ENCODE results near the gene LARGE1. TPM values are rescaled to one million over a fixed set of nuclear protein-coding genes. Genes with fewer than 3 reads are reported as not detected.

Gene LARGE1
- total RNA-seq, 1 donor from 2014 or later = 81.2 TPM

- H3K4me1 Mint-ChIP-seq (ENCODE audit: low read depth, unreplicated experiment) = peaks cover 6% of the 10 kb centered on the region
- no peak for DNase-seq
- no peak for TF ChIP-seq CTCF (IDR thresholded peaks at IDR 0.05; ENCODE audit: partially characterized antibody, unreplicated experiment)
- peaks cover 7% of the 10 kb centered on the region for H3K36me3 Mint-ChIP-seq (ENCODE audit: unreplicated experiment)
- no peak overlapping the region for H3K27ac Mint-ChIP-seq (ENCODE audit: unreplicated experiment)
- no peak overlapping the region for H3K4me3 Mint-ChIP-seq (ENCODE audit: unreplicated experiment)
- H3K27me3 Mint-ChIP-seq (ENCODE audit: unreplicated experiment) = no peaks in the 10 kb centered on the region
- no peaks in the 10 kb centered on the region for H3K9me3 Mint-ChIP-seq (ENCODE audit: unreplicated experiment)
These were observed 461.1 kb downstream of the LARGE1 start for GRCh38 chr22:33459137-33459536.

GRCh38 chr22:33456511-33456910 is 463.8 kb downstream of the LARGE1 start:
- Mint-ChIP-seq H3K4me1 (ENCODE audit: low read depth, unreplicated experiment) (peaks cover 6% of the 10 kb centered on the region), H3K4me3 (ENCODE audit: unreplicated experiment) (no peak overlapping the region), H3K27me3 (ENCODE audit: unreplicated experiment) (no peaks in the 10 kb centered on the region), H3K27ac (ENCODE audit: unreplicated experiment) (no peak overlapping the region), H3K36me3 (ENCODE audit: unreplicated experiment) (no peaks in the 10 kb centered on the region), H3K9me3 (ENCODE audit: unreplicated experiment) (no peaks in the 10 kb centered on the region)
- DNase-seq = no peak
- TF ChIP-seq CTCF (IDR thresholded peaks at IDR 0.05; ENCODE audit: partially characterized antibody, unreplicated experiment) = no peak

- Mint-ChIP-seq H3K9me3 (ENCODE audit: unreplicated experiment) (no peaks in the 10 kb centered on the region), H3K27ac (ENCODE audit: unreplicated experiment) (no peak overlapping the region), H3K4me1 (ENCODE audit: low read depth, unreplicated experiment) (peaks cover 4% of the 10 kb centered on the region), H3K27me3 (ENCODE audit: unreplicated experiment) (no peaks in the 10 kb centered on the region), H3K4me3 (ENCODE audit: unreplicated experiment) (no peak overlapping the region), H3K36me3 (ENCODE audit: unreplicated experiment) (no peaks in the 10 kb centered on the region)
- no peak for TF ChIP-seq CTCF (IDR thresholded peaks at IDR 0.05; ENCODE audit: partially characterized antibody, unreplicated experiment)
- no peak for DNase-seq
These were observed 465.2 kb downstream of the LARGE1 start for GRCh38 chr22:33455036-33455435.

- H3K27me3 Mint-ChIP-seq (ENCODE audit: unreplicated experiment) = no peaks in the 10 kb centered on the region
- DNase-seq = no peak
- H3K4me1 Mint-ChIP-seq (ENCODE audit: low read depth, unreplicated experiment) = peaks cover 6% of the 10 kb centered on the region
- H3K9me3 Mint-ChIP-seq (ENCODE audit: unreplicated experiment) = peaks cover 3% of the 10 kb centered on the region
- H3K36me3 Mint-ChIP-seq (ENCODE audit: unreplicated experiment) = peaks cover 3% of the 10 kb centered on the region
- no peak overlapping the region for H3K27ac Mint-ChIP-seq (ENCODE audit: unreplicated experiment)
- H3K4me3 Mint-ChIP-seq (ENCODE audit: unreplicated experiment) = no peak overlapping the region
- TF ChIP-seq CTCF (IDR thresholded peaks at IDR 0.05; ENCODE audit: partially characterized antibody, unreplicated experiment) = no peak
These were observed 468.3 kb downstream of the LARGE1 start for GRCh38 chr22:33451866-33452469.

- H3K27me3 Mint-ChIP-seq (ENCODE audit: unreplicated experiment) = no peaks in the 10 kb centered on the region
- DNase-seq = no peak
- peaks cover 9% of the 10 kb centered on the region for H3K4me1 Mint-ChIP-seq (ENCODE audit: low read depth, unreplicated experiment)
- H3K4me3 Mint-ChIP-seq (ENCODE audit: unreplicated experiment) = no peak overlapping the region
- H3K36me3 Mint-ChIP-seq (ENCODE audit: unreplicated experiment) = peaks cover 3% of the 10 kb centered on the region
- no peak overlapping the region for H3K27ac Mint-ChIP-seq (ENCODE audit: unreplicated experiment)
- H3K9me3 Mint-ChIP-seq (ENCODE audit: unreplicated experiment) = peaks cover 7% of the 10 kb centered on the region
- TF ChIP-seq CTCF (IDR thresholded peaks at IDR 0.05; ENCODE audit: partially characterized antibody, unreplicated experiment) = no peak
These were observed 469.5 kb downstream of the LARGE1 start for GRCh38 chr22:33450756-33451155.

All from glutamatergic neuron (in vitro differentiated cells).